HepG2 (cell line): ENCODE measurements around the gene ORC4. TPM values are rescaled to one million over a fixed set of nuclear protein-coding genes. Genes with fewer than 3 reads are reported as not detected.

ENCODE experiments used
- ARNT2 ChIP-seq: sonication (generic); formaldehyde crosslinking; IDR thresholded peaks from 2 replicates; pipeline ENCODE4 v1.8.0; 2022; ENCODE audit warnings: mild to moderate bottlenecking, low read depth, missing genetic modification reagents, moderate library complexity
- CEBPB ChIP-seq: IDR thresholded peaks from 2 replicates; pipeline ENCODE4 v1.6.1; 2011; ENCODE audit warnings: low read depth, low read length, improper control_type of control experiment, borderline replicate concordance
- GTF2F1 ChIP-seq: fragments of 150-350 bp; IDR thresholded peaks from 2 replicates; pipeline ENCODE4 v1.6.1; 2014; ENCODE audit warnings: low read length
- REPIN1 ChIP-seq: sonication (generic); formaldehyde crosslinking; IDR thresholded peaks from 2 replicates; pipeline ENCODE4 v1.8.0; 2022; ENCODE audit warnings: missing genetic modification reagents, low read depth, mild to moderate bottlenecking, borderline replicate concordance
- RFXAP ChIP-seq: sonication (generic); formaldehyde crosslinking; IDR thresholded peaks from 2 replicates; pipeline ENCODE4 v1.4.0; 2020; ENCODE audit warnings: missing genetic modification reagents, borderline replicate concordance
- SPEN ChIP-seq: sonication (generic); formaldehyde crosslinking; IDR thresholded peaks from 2 replicates; pipeline ENCODE4 v1.5.1; 2020; ENCODE audit warnings: low read depth, mild to moderate bottlenecking, missing genetic modification reagents
- TARDBP ChIP-seq: sonication (generic); formaldehyde crosslinking; IDR thresholded peaks from 2 replicates; pipeline ENCODE4 v1.8.0; 2022; ENCODE audit warnings: mild to moderate bottlenecking, missing genetic modification reagents
- THAP9 ChIP-seq: sonication (generic); formaldehyde crosslinking; IDR thresholded peaks from 2 replicates; pipeline ENCODE4; 2020; ENCODE audit warnings: missing genetic modification reagents, mild to moderate bottlenecking, borderline replicate concordance
- ZGPAT ChIP-seq: IDR thresholded peaks from 2 replicates; pipeline ENCODE4 v1.6.1; 2016; ENCODE audit warnings: mild to moderate bottlenecking
- ZNF136 ChIP-seq: sonication (generic); formaldehyde crosslinking; IDR thresholded peaks from 2 replicates; pipeline ENCODE4 v1.8.1; 2022; ENCODE audit warnings: low read depth, mild to moderate bottlenecking, moderate library complexity, missing genetic modification reagents
- ZNF318 ChIP-seq: sonication (generic); formaldehyde crosslinking; IDR thresholded peaks from 2 replicates; pipeline ENCODE4 v1.4.0; 2020; ENCODE audit warnings: mild to moderate bottlenecking, missing genetic modification reagents
- ZNF337 ChIP-seq: sonication (generic); formaldehyde crosslinking; IDR thresholded peaks from 2 replicates; pipeline ENCODE4 v1.5.1; 2020; ENCODE audit warnings: missing genetic modification reagents, low read depth, mild to moderate bottlenecking, borderline replicate concordance
- ZNF354B ChIP-seq: sonication (generic); formaldehyde crosslinking; IDR thresholded peaks from 2 replicates; pipeline ENCODE4 v1.8.0; 2022; ENCODE audit warnings: mild to moderate bottlenecking, missing genetic modification reagents
- ZNF362 ChIP-seq: sonication (generic); formaldehyde crosslinking; IDR thresholded peaks from 2 replicates; pipeline ENCODE4 v1.4.0; 2020; ENCODE audit warnings: missing genetic modification reagents, mild to moderate bottlenecking, borderline replicate concordance
- polyA plus RNA-seq, 8 experiments: library from polyadenylated mRNA; depleted of rRNA in 3 of 8; stranded (reverse) in 7 of 8; unstranded in 1 of 8; fragments of >200 nt; fragmentation: Illumina TruSeq in 4 of 8; extraction: Trizol in 4 of 8; gene quantifications; 2 replicates each; pipeline versions ENCODE4 v1.2.1 to v1.2.3, GENCODE V29; 2011 to 2016; ENCODE audit warnings: low read depth in 4 of 8, missing spikeins in 1 of 8, mixed read lengths in 1 of 8; ENCODE audit not compliant: insufficient read depth in 1 of 8
- total RNA-seq, 5 experiments: library from RNA; depleted of rRNA; stranded (reverse); fragments of >200 nt; fragmentation: Illumina TruSeq; extraction: Trizol; gene quantifications; 2 replicates each; pipeline ENCODE4 v1.2.3, GENCODE V29; 2016; ENCODE audit warnings: low read depth in 1 of 5

The ORC4 gene
- total and polyA plus RNA-seq, 2 of the 13 experiments (the other 11 are each of a cell fraction or from before 2014, with no cell fraction given): 28.6 to 84.8 TPM

- TF ChIP-seq THAP9 (CRISPR knock-in tag) (no peak), ZNF354B (CRISPR knock-in tag) (no peak), ZNF318 (CRISPR knock-in tag) (no peak), CEBPB (peak; percentile 99), ZGPAT (CRISPR knock-in tag) (peak; percentile 96), ZNF337 (CRISPR knock-in tag) (no peak), ZNF136 (CRISPR knock-in tag) (peak; percentile 63; the same call in 1 of the 2 replicates), GTF2F1 (0 out of 2 replicates have a peak, but pooled peaks have one; percentile 22), SPEN (CRISPR knock-in tag) (peak; percentile 23; the same call in 1 of the 2 replicates), RFXAP (CRISPR knock-in tag) (no peak), TARDBP (CRISPR knock-in tag) (peak; percentile 98), REPIN1 (CRISPR knock-in tag) (peak; percentile 95), ZNF362 (CRISPR knock-in tag) (peak; percentile 81; the same call in 1 of the 2 replicates), ARNT2 (CRISPR knock-in tag) (peak; percentile 63; the same call in 1 of the 2 replicates)
These were observed 93.4 kb downstream of the ORC4 start (continued) for GRCh38 chr2:147927053-147927588.
